CD4-positive, alpha-beta memory T cell (primary cell): ENCODE results near the gene BBS7. TPM values are rescaled to one million over a fixed set of nuclear protein-coding genes. Genes with fewer than 3 reads are reported as not detected.

Experiments used
- CTCF ChIA-PET: fragments of 350-600 bp; sonication (Branson Sonifier 250); formaldehyde crosslinking; loops from one replicate; lab custom pipeline; 2021; ENCODE audit warnings: inconsistent platforms; ENCODE audit not compliant: partially characterized antibody; lab: Charles Lee
- POLR2A ChIA-PET: fragments of 350-600 bp; sonication (Branson Sonifier 250); formaldehyde crosslinking; loops from one replicate; lab custom pipeline; 2021; ENCODE audit not compliant: partially characterized antibody; lab: Charles Lee
- DNase-seq, 5 donors: peaks; one replicate each; pipeline versions ENCODE4 v3.0.0 to v3.0.0-alpha.2; 2020 to 2022; ENCODE audit warnings: mixed read lengths in 1 of 5
- H3K27ac ChIP-seq: one replicate; pipeline ENCODE4 v1.7.0; 2013; ENCODE audit warnings: low read depth, low read length
- H3K27me3 ChIP-seq: 2 replicates; pipeline ENCODE4 v1.7.0; 2013; ENCODE audit warnings: mild to moderate bottlenecking, low read length, moderate library complexity; ENCODE audit not compliant: insufficient read depth
- H3K36me3 ChIP-seq: 2 replicates; pipeline ENCODE4 v1.7.0; 2013; ENCODE audit warnings: mild to moderate bottlenecking, low read length, moderate library complexity; ENCODE audit not compliant: insufficient read depth
- H3K4me1 ChIP-seq: 2 replicates; pipeline ENCODE4 v1.7.0; 2013; ENCODE audit warnings: mild to moderate bottlenecking, low read length, moderate library complexity; ENCODE audit not compliant: insufficient read depth
- H3K4me3 ChIP-seq, 2 donors: one replicate each; pipeline ENCODE4 v1.7.0; 2013; ENCODE audit warnings: low read length in 2 of 2, mild to moderate bottlenecking in 1 of 2
- H3K9me3 ChIP-seq, 2 donors: one replicate each; pipeline ENCODE4 v1.7.0; 2013; ENCODE audit warnings: low read length in 2 of 2, control low read depth in 1 of 2; ENCODE audit not compliant: control insufficient read depth in 1 of 2
- H3K27ac Mint-ChIP-seq, 7 donors: one replicate each; pipeline ENCODE4 v1.8.0; 2020 to 2021; ENCODE audit warnings: mixed read lengths in 7 of 7, mild to moderate bottlenecking in 6 of 7, inconsistent platforms in 3 of 7, moderate library complexity in 3 of 7
- H3K27me3 Mint-ChIP-seq, 2 donors: one replicate each; pipeline ENCODE4 v1.8.0; 2020 to 2021; ENCODE audit warnings: mixed read lengths in 2 of 2
- H3K36me3 Mint-ChIP-seq, 2 donors: one replicate each; pipeline ENCODE4 v1.8.0; 2020 to 2021; ENCODE audit warnings: mixed read lengths in 2 of 2, inconsistent platforms in 1 of 2, mild to moderate bottlenecking in 1 of 2
- H3K4me1 Mint-ChIP-seq, 4 donors: one replicate each; pipeline ENCODE4 v1.8.0; 2020 to 2021; ENCODE audit warnings: mixed read lengths in 4 of 4, mild to moderate bottlenecking in 1 of 4
- H3K4me3 Mint-ChIP-seq, 8 donors: one replicate each; pipeline ENCODE4 v1.8.0; 2020 to 2021; ENCODE audit warnings: mixed read lengths in 8 of 8, mild to moderate bottlenecking in 7 of 8, moderate library complexity in 6 of 8, inconsistent platforms in 3 of 8
- H3K9me3 Mint-ChIP-seq, 8 donors: one replicate each; pipeline ENCODE4 v1.8.0; 2020 to 2021; ENCODE audit warnings: mixed read lengths in 8 of 8, mild to moderate bottlenecking in 5 of 8, inconsistent platforms in 3 of 8, moderate library complexity in 1 of 8
- intact Hi-C: fragments of 100-400 bp; cut with micrococcal nuclease; formaldehyde crosslinking; loops from one replicate; pipeline ENCODE4 v1.15.1; 2023
- polyA plus RNA-seq, 2 donors: library from polyadenylated mRNA; unstranded; fragments of 300-500 nt; fragmentation: Illumina TruSeq; gene quantifications; one replicate each; pipeline ENCODE4 v1.2.3, GENCODE V29; 2021
- total RNA-seq, 2 experiments: library from RNA; stranded (reverse); gene quantifications; one replicate each; pipeline ENCODE4 v1.2.3, GENCODE V29; 2021

BBS7 gene, protein sequence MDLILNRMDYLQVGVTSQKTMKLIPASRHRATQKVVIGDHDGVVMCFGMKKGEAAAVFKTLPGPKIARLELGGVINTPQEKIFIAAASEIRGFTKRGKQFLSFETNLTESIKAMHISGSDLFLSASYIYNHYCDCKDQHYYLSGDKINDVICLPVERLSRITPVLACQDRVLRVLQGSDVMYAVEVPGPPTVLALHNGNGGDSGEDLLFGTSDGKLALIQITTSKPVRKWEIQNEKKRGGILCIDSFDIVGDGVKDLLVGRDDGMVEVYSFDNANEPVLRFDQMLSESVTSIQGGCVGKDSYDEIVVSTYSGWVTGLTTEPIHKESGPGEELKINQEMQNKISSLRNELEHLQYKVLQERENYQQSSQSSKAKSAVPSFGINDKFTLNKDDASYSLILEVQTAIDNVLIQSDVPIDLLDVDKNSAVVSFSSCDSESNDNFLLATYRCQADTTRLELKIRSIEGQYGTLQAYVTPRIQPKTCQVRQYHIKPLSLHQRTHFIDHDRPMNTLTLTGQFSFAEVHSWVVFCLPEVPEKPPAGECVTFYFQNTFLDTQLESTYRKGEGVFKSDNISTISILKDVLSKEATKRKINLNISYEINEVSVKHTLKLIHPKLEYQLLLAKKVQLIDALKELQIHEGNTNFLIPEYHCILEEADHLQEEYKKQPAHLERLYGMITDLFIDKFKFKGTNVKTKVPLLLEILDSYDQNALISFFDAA
- total RNA-seq (10 to 100 TPM in 1 of 2 experiments, 1 to 10 TPM in 1; 8.8 to 10.1 TPM), polyA plus RNA-seq (1 to 10 TPM; 5.8 to 9.6 TPM)

DNA sequence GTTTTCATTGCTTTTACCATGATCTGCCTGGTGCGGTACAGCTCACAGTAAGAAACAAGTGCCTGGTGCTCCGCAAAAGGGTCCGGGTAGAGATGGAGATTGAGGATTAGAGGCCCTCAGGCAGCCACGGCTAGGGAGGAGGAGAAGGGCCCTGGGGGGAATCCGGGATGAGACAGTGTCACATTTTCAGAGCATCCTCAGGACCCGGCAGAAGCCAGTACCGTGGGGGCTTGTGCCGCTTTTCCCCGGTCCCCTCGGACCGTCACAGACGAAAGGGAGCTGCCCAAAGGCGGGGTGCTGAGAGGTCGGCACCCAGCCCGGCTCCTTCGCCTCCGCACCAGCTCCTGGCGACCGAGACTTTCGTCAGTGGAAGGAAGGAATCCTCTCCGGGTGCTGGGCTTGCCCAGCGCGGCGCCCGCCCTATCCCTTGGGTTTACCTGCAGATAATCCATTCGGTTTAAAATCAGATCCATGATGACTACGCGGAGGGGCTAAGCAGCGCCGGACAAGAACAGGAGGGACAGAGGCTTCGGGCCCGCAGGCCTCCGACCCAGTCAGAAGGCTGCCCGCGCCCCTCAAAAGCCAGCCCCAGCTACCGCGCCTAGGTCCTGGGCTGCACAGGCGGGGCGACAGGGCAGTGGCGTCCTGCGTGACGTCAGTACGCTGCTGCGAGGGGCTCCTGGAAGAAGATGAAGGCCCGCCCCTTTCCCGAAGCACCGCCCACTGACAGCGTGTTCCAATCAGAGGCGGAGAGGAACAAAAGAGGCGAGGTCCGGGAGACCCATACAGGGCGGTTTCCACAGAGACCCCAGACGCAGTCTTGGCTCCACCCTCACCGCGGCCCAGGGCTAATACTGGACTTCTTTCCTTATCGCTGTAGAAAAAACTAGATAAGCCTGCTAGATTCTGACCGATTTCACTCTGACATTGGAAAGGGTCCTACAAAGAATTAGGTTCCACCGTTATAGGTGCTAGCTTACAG is at the start of gene BBS7:
Gene BBS7, minus strand, starts transcription at position 634 of the 982 bp plus-strand sequence. Its CDS starts 161 bp downstream, at position 473.
- CTCF ChIA-PET, result interaction anchor here (1.1 to 1.5 kb wide), 5 partner anchors 9 to 708 kb away, joined by 3 to 5 read pairs (median 4); no protein-coding TSS in a partner anchor
- peak; percentile 88 to 95 (median 89) for DNase-seq

DNA sequence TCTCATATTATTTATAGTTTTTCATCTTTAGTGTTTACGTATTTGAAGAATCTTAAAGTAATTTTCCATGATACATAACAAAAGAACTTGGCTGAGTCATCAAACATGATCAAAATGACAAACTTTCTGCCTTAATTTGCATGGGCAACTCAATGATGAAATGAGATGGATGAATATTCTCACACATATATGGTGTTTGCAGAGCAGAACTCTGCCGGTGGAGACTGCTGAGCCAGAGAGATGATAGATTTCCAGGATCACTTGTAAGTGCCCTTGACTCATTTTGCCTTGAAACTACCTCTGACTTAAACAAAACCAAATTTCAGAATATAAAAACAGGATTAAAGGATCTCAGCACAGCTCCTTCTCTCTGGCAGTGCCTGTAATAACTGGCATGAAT is 43.4 kb upstream of the BBS7 start:
- no peaks in the 10 kb centered on the region for H3K9me3 ChIP-seq
- peaks cover 4 to 8% (median 8%) of the 10 kb centered on the region in 4 donors for H3K4me1 Mint-ChIP-seq
- no peaks in the 10 kb centered on the region for H3K36me3 Mint-ChIP-seq
- no peak for DNase-seq
- no peaks in the 10 kb centered on the region for H3K27me3 Mint-ChIP-seq
- intact Hi-C loops, result no loop called here
- ChIA-PET CTCF (no interaction called here), POLR2A (no interaction called here)
- H3K4me3 Mint-ChIP-seq, result no peak overlapping the region
- H3K9me3 Mint-ChIP-seq, result peaks cover 0 to 3% (median 0%) of the 10 kb centered on the region in 8 donors
- H3K27ac Mint-ChIP-seq, result no peak overlapping the region
- H3K27me3 ChIP-seq, result no peaks in the 10 kb centered on the region
- no peaks in the 10 kb centered on the region for H3K4me1 ChIP-seq
- H3K27ac ChIP-seq, result no peak overlapping the region
- no peak overlapping the region for H3K4me3 ChIP-seq
- no peaks in the 10 kb centered on the region for H3K36me3 ChIP-seq

More for the DNA sequence above, at the start of gene BBS7:
- Histone ChIP-seq H3K4me1 (peaks cover 19% of the 10 kb centered on the region), H3K27me3 (peaks cover 6% of the 10 kb centered on the region), H3K27ac (peak within 1 kb of the TSS; percentile 81), H3K36me3 (no peaks in the 10 kb centered on the region), H3K4me3 (peak within 1 kb of the TSS; percentile 92 to 97), H3K9me3 (no peaks in the 10 kb centered on the region)
- Mint-ChIP-seq H3K36me3 (peaks cover 10 to 14% of the 10 kb centered on the region in 2 donors), H3K27ac (peak within 1 kb of the TSS; percentile 79 to 98 (median 94)), H3K9me3 (no peaks in the 10 kb centered on the region), H3K4me3 (peak within 1 kb of the TSS; percentile 91 to 98 (median 96)), H3K4me1 (peaks cover 9 to 30% (median 16%) of the 10 kb centered on the region in 4 donors), H3K27me3 (peaks cover 4 to 6% of the 10 kb centered on the region in 2 donors)
- intact Hi-C loops, result loop anchor here (1.0 to 5.0 kb wide), 6 partner anchors 9 to 1052 kb away; partner anchors contain the start of genes BLTP1, CCNA2, EXOSC9 and NUDT6
- POLR2A ChIA-PET, result interaction anchor here (0.7 to 3.2 kb wide), 5 partner anchors 46 to 842 kb away, joined by 3 to 17 read pairs (median 4); partner anchors contain the start of genes BLTP1, CCNA2 and EXOSC9

DNA sequence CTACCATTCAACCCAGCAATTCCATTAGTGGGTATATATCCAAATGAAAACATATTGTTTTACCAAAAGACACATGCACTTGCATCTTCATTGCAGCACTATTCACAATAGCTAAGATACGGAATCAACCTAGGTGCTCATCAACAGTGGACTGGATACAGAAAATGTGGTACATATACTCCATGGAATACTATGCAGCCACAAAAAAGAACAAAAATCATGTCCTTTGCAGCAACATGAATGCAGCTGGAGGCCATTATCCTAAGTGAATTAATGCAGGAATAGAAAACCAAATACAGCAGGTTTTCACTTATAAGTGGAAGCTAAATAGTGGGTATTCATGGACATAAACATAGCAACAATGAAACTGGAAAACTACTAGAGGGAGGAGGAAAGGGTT is 38.1 kb upstream of the BBS7 start:
- ChIA-PET CTCF (no interaction called here), POLR2A (no interaction called here)
- H3K4me1 ChIP-seq, result no peaks in the 10 kb centered on the region
- H3K9me3 ChIP-seq, result no peaks in the 10 kb centered on the region
- no peaks in the 10 kb centered on the region for H3K27me3 ChIP-seq
- Mint-ChIP-seq H3K27me3 (peaks cover 2 to 5% of the 10 kb centered on the region in 2 donors), H3K4me3 (no peak overlapping the region), H3K4me1 (no peaks in the 10 kb centered on the region), H3K9me3 (peaks cover 0 to 4% (median 0%) of the 10 kb centered on the region in 8 donors), H3K36me3 (no peaks in the 10 kb centered on the region), H3K27ac (no peak overlapping the region)
- H3K27ac ChIP-seq, result no peak overlapping the region
- H3K4me3 ChIP-seq, result no peak overlapping the region
- no peaks in the 10 kb centered on the region for H3K36me3 ChIP-seq
- intact Hi-C loops, result no loop called here
- no peak for DNase-seq

DNA sequence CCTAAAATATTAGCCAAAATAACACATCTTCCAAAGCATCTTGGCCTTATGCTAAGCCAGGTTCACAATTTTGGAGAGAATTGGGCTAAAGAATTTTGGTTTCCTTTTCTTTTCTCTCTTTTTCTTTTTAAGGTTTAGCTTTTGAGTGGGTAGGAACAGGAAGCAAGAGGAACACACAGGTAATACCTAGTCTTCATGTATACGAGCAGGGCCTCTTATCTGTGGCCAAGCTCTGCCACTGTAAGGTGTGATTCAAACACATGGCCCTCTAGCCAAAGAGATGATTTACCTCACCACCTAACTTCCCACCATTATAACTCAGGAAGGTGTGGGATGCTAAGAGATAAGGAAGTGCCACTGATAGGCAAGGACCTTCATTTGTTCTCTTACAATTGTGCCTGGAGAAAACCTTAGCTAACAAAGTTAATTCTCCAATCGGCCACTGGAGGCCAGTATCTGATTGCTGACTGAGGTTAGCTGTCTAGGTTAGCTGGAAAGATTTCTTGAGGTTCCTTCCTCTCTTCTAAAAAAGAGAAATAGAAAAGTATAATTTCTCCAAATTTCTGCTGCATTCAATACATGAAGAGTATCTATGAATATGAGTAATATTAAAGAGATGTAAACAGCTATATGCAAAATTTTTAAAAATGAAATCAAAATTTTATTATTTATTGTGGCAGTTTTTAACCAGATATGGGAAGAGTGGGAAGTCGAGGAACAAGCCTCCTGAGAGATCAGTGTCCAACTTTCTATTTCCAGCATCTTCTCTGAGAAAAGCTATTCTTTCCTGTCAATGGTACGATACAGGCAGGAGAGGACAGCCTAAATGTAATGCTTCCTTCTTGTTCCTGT is 30.1 kb upstream of the BBS7 start:
- H3K9me3 ChIP-seq, result no peaks in the 10 kb centered on the region
- ChIA-PET POLR2A (interaction anchor here (1.2 kb wide), 1 partner anchor 252 kb away, joined by 3 read pairs; the partner anchor contains the start of gene BLTP1), CTCF (interaction anchor here (0.6 to 3.0 kb wide), 31 partner anchors 8 to 1030 kb away, joined by 3 to 24 read pairs (median 4); partner anchors contain the start of gene BBS7)
- H3K27me3 ChIP-seq, result no peaks in the 10 kb centered on the region
- no peaks in the 10 kb centered on the region for H3K36me3 ChIP-seq
- DNase-seq, result peak; percentile 44 to 57 (median 49)
- intact Hi-C loops, result loop anchor here (1.0 to 5.0 kb wide), 3 partner anchors 678 to 1032 kb away; no protein-coding TSS in a partner anchor
- H3K27ac Mint-ChIP-seq, result no peak overlapping the region
- H3K4me3 ChIP-seq, result no peak overlapping the region
- no peaks in the 10 kb centered on the region for H3K36me3 Mint-ChIP-seq
- no peak overlapping the region for H3K27ac ChIP-seq
- peaks cover 0 to 8% (median 4%) of the 10 kb centered on the region in 4 donors for H3K4me1 Mint-ChIP-seq
- no peak overlapping the region for H3K4me3 Mint-ChIP-seq
- H3K9me3 Mint-ChIP-seq, result peaks cover 0 to 3% (median 0%) of the 10 kb centered on the region in 8 donors
- H3K27me3 Mint-ChIP-seq, result peaks cover 2 to 7% of the 10 kb centered on the region in 2 donors
- H3K4me1 ChIP-seq, result no peaks in the 10 kb centered on the region

DNA sequence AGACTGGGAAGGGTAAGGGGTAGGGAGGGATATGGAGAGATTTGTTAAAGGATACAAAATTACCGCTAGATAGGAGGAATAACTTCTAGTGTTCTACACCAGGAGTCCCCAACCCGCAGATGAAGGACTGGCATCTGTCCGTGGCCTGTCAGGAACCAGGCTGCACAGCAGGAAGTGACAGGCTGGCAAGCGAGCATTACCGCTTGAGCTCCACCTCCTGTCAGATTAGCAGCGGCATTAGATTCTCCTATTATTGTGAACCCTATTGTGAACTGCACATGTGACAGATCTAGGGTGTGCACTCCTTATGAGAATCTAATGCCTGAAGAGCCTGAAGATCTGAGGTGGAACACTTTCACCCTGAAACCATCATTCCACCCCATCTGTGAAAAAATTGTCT is 27.9 kb upstream of the BBS7 start:
- peak in 1 of 5 donors; percentile 1 for DNase-seq
- Mint-ChIP-seq H3K4me1 (peaks cover 0 to 8% (median 4%) of the 10 kb centered on the region in 4 donors), H3K27ac (peak overlapping the region in 2 of 7 donors; percentile 8 to 42), H3K4me3 (peak overlapping the region in 3 of 8 donors; percentile 8 to 29 (median 17)), H3K36me3 (no peaks in the 10 kb centered on the region), H3K27me3 (peaks cover 0 to under 1% of the 10 kb centered on the region in 2 donors), H3K9me3 (peaks cover 0 to 3% (median 0%) of the 10 kb centered on the region in 8 donors)
- no peak overlapping the region for H3K4me3 ChIP-seq
- CTCF ChIA-PET, result interaction anchor here (0.7 to 1.3 kb wide), 4 partner anchors 20 to 681 kb away, joined by 3 to 4 read pairs (median 3); partner anchors contain the start of gene BBS7
- no peaks in the 10 kb centered on the region for H3K36me3 ChIP-seq
- POLR2A ChIA-PET, result no interaction called here
- no peaks in the 10 kb centered on the region for H3K4me1 ChIP-seq
- H3K9me3 ChIP-seq, result no peaks in the 10 kb centered on the region
- no peak overlapping the region for H3K27ac ChIP-seq
- intact Hi-C loops, result no loop called here
- no peaks in the 10 kb centered on the region for H3K27me3 ChIP-seq
